Muscle layer of colon (tissue), 2 donors: ENCODE measurements around the gene PROM1.

Experiments
- H3K27ac ChIP-seq: one replicate; pipeline ENCODE4 v1.7.0; 2013; ENCODE audit warnings: low read depth, mild to moderate bottlenecking, low read length, moderate library complexity
- H3K27me3 ChIP-seq, 2 donors: one replicate each; pipeline ENCODE4 v1.7.0; 2013; ENCODE audit warnings: low read length in 2 of 2, mild to moderate bottlenecking in 2 of 2; ENCODE audit not compliant: insufficient read depth in 2 of 2, control insufficient read depth in 1 of 2
- H3K36me3 ChIP-seq: one replicate; pipeline ENCODE4 v1.7.0; 2013; ENCODE audit warnings: mild to moderate bottlenecking, low read length; ENCODE audit not compliant: insufficient read depth
- H3K4me1 ChIP-seq: one replicate; pipeline ENCODE4 v1.7.0; 2013; ENCODE audit warnings: mild to moderate bottlenecking, low read length; ENCODE audit not compliant: insufficient read depth
- H3K4me3 ChIP-seq, 2 donors: one replicate each; pipeline ENCODE4 v1.7.0; 2013; ENCODE audit warnings: low read length in 2 of 2, low read depth in 1 of 2, mild to moderate bottlenecking in 1 of 2, moderate library complexity in 1 of 2
- H3K9ac ChIP-seq: one replicate; pipeline ENCODE4 v1.7.0; 2013; ENCODE audit warnings: low read length
- H3K9me3 ChIP-seq: one replicate; pipeline ENCODE4 v1.7.0; 2013; ENCODE audit warnings: mild to moderate bottlenecking, low read length
- donor health status: abdominal sarcoma.
- donor health status: Adenocarcinoma of cecum.

PROM1 gene

GRCh38 chr4:15934259-15934658, 149.6 kb downstream of the PROM1 start:
- Histone ChIP-seq H3K9ac (no peak overlapping the region), H3K27ac (no peak overlapping the region), H3K9me3 (no peaks in the 10 kb centered on the region), H3K27me3 (no peaks in the 10 kb centered on the region), H3K4me3 (no peak overlapping the region), H3K4me1 (no peaks in the 10 kb centered on the region), H3K36me3 (no peaks in the 10 kb centered on the region)

GRCh38 chr4:15931451-15932210, 152.2 kb downstream of the PROM1 start:
- Histone ChIP-seq H3K27ac (no peak overlapping the region), H3K36me3 (no peaks in the 10 kb centered on the region), H3K9me3 (no peaks in the 10 kb centered on the region), H3K4me1 (no peaks in the 10 kb centered on the region), H3K9ac (no peak overlapping the region), H3K4me3 (no peak overlapping the region), H3K27me3 (no peaks in the 10 kb centered on the region)

GRCh38 chr4:15930314-15930713, 153.5 kb downstream of the PROM1 start:
- Histone ChIP-seq H3K4me3 (no peak overlapping the region), H3K4me1 (no peaks in the 10 kb centered on the region), H3K9ac (no peak overlapping the region), H3K36me3 (no peaks in the 10 kb centered on the region), H3K27ac (no peak overlapping the region), H3K9me3 (no peaks in the 10 kb centered on the region), H3K27me3 (no peaks in the 10 kb centered on the region)

GRCh38 chr4:15929540-15929939, 154.3 kb downstream of the PROM1 start:
- H3K9ac ChIP-seq = no peak overlapping the region
- no peaks in the 10 kb centered on the region for H3K36me3 ChIP-seq
- no peak overlapping the region for H3K4me3 ChIP-seq
- H3K27ac ChIP-seq = no peak overlapping the region
- H3K27me3 ChIP-seq = no peaks in the 10 kb centered on the region
- no peaks in the 10 kb centered on the region for H3K4me1 ChIP-seq
- no peaks in the 10 kb centered on the region for H3K9me3 ChIP-seq

GRCh38 chr4:15928883-15929282, 154.9 kb downstream of the PROM1 start:
- H3K4me1 ChIP-seq = no peaks in the 10 kb centered on the region
- no peaks in the 10 kb centered on the region for H3K27me3 ChIP-seq
- no peak overlapping the region for H3K27ac ChIP-seq
- H3K36me3 ChIP-seq = no peaks in the 10 kb centered on the region
- H3K9ac ChIP-seq = no peak overlapping the region
- no peak overlapping the region for H3K4me3 ChIP-seq
- H3K9me3 ChIP-seq = no peaks in the 10 kb centered on the region

- Histone ChIP-seq H3K36me3 (no peaks in the 10 kb centered on the region), H3K4me1 (no peaks in the 10 kb centered on the region), H3K9me3 (no peaks in the 10 kb centered on the region), H3K9ac (no peak overlapping the region), H3K4me3 (no peak overlapping the region), H3K27ac (no peak overlapping the region), H3K27me3 (no peaks in the 10 kb centered on the region)
Measured at GRCh38 chr4:15926486-15926885, 157.3 kb downstream of the PROM1 start.

- Histone ChIP-seq H3K9me3 (no peaks in the 10 kb centered on the region), H3K27ac (no peak overlapping the region), H3K27me3 (no peaks in the 10 kb centered on the region), H3K9ac (no peak overlapping the region), H3K4me3 (no peak overlapping the region), H3K4me1 (no peaks in the 10 kb centered on the region), H3K36me3 (no peaks in the 10 kb centered on the region)
Measured at GRCh38 chr4:15925830-15926229, 158.0 kb downstream of the PROM1 start.

- no peaks in the 10 kb centered on the region for H3K27me3 ChIP-seq
- H3K4me3 ChIP-seq = no peak overlapping the region
- H3K4me1 ChIP-seq = no peaks in the 10 kb centered on the region
- H3K9me3 ChIP-seq = no peaks in the 10 kb centered on the region
- H3K36me3 ChIP-seq = no peaks in the 10 kb centered on the region
- H3K27ac ChIP-seq = no peak overlapping the region
- no peak overlapping the region for H3K9ac ChIP-seq
Measured at GRCh38 chr4:15921592-15921932, 162.3 kb downstream of the PROM1 start.

GRCh38 chr4:15920723-15921591, 162.9 kb downstream of the PROM1 start:
- Histone ChIP-seq H3K9ac (no peak overlapping the region), H3K4me3 (no peak overlapping the region), H3K27me3 (no peaks in the 10 kb centered on the region), H3K27ac (no peak overlapping the region), H3K9me3 (no peaks in the 10 kb centered on the region), H3K36me3 (no peaks in the 10 kb centered on the region), H3K4me1 (no peaks in the 10 kb centered on the region)

- Histone ChIP-seq H3K27ac (no peak overlapping the region), H3K27me3 (no peaks in the 10 kb centered on the region), H3K36me3 (no peaks in the 10 kb centered on the region), H3K9me3 (no peaks in the 10 kb centered on the region), H3K9ac (no peak overlapping the region), H3K4me3 (no peak overlapping the region), H3K4me1 (no peaks in the 10 kb centered on the region)
Measured at GRCh38 chr4:15918484-15919129, 165.2 kb downstream of the PROM1 start.
